GM12878 (cell line): ENCODE data around the gene RRAGD. TPM values are rescaled to one million over a fixed set of nuclear protein-coding genes. Genes with fewer than 3 reads are reported as not detected.

ENCODE experiments used
- ATAC-seq: fragments of 200-7000 bp; cut with Tn5 transposase; 3 replicates; pipeline ENCODE4 v1.9.1; 2020; ENCODE audit warnings: mild to moderate bottlenecking, moderate library complexity
- BruUV-seq: library from RNA; stranded (reverse); fragments of 400-500 nt; replicated peaks from 2 replicates; lab custom pipeline; 2021; lab: Mats Ljungman, UMichigan
- CTCF ChIA-PET: fragments of 300-600 bp; sonication (Branson Sonifier 250); formaldehyde crosslinking; extraction: SDS; loops from one replicate; lab custom pipeline; 2021; ENCODE audit warnings: inconsistent platforms; lab: Yijun Ruan, JAX
- POLR2A ChIA-PET: fragments of 350-600 bp; formaldehyde crosslinking; extraction: SDS; loops from one replicate; lab custom pipeline; 2021; ENCODE audit warnings: inconsistent platforms; lab: Charles Lee
- RAD21 ChIA-PET: fragments of 300-600 bp; sonication (Branson Sonifier 250); formaldehyde crosslinking; loops from one replicate; lab custom pipeline; 2023; ENCODE audit warnings: antibody characterized with exemption; ENCODE audit not compliant: unreplicated experiment; lab: Charles Lee
- SMC1A ChIA-PET: fragments of 300-600 bp; sonication (Branson Sonifier 250); formaldehyde crosslinking; loops from one replicate; lab custom pipeline; 2023; ENCODE audit not compliant: unreplicated experiment, uncharacterized antibody; lab: Charles Lee
- DNase-seq: peaks from one replicate; pipeline ENCODE4 v3.0.0-alpha.2; 2011; ENCODE audit warnings: low read depth, low spot score
- FAIRE-seq: peaks from 3 replicates; lab custom pipeline; 2011; peaks lifted over from hg19 to GRCh38; lab: Jason Lieb, UNC
- H2AFZ ChIP-seq: 2 replicates; pipeline ENCODE4 v1.6.0; 2011; ENCODE audit warnings: low read depth, low read length, control low read depth; ENCODE audit not compliant: control insufficient read depth
- H3K27ac ChIP-seq: 2 replicates; pipeline ENCODE4 v1.5.1; 2011; ENCODE audit warnings: control low read depth; ENCODE audit not compliant: control insufficient read depth, insufficient read depth
- H3K27me3 ChIP-seq, 2 experiments: replicated peaks in 1 of 2; 2 replicates each; pipeline versions ENCODE4 v1.6.0 to v1.6.1; 2011; ENCODE audit warnings: low read length in 1 of 2; ENCODE audit not compliant: control insufficient read depth in 2 of 2, insufficient read depth in 2 of 2
- H3K36me3 ChIP-seq, 2 experiments: 2 replicates each; pipeline ENCODE4 v1.5.1; 2011; ENCODE audit warnings: low read length in 1 of 2; ENCODE audit not compliant: control insufficient read depth in 2 of 2, insufficient read depth in 2 of 2
- H3K4me1 ChIP-seq: 2 replicates; pipeline ENCODE4 v1.6.1; 2011; ENCODE audit warnings: mild to moderate bottlenecking, low read length, moderate library complexity, mixed read lengths; ENCODE audit not compliant: control insufficient read depth, insufficient read depth
- H3K4me2 ChIP-seq: 2 replicates; pipeline ENCODE4 v1.6.0; 2011; ENCODE audit warnings: control low read depth; ENCODE audit not compliant: control insufficient read depth, insufficient read depth
- H3K4me3 ChIP-seq: fragments of 200-600 bp; sonication (generic); 2 replicates; pipeline ENCODE4 v1.5.1; 2016
- H3K79me2 ChIP-seq: 2 replicates; pipeline ENCODE4 v1.6.0; 2011; ENCODE audit warnings: low read length; ENCODE audit not compliant: control insufficient read depth, insufficient read depth
- H3K9ac ChIP-seq: 2 replicates; pipeline ENCODE4 v1.8.0; 2011; ENCODE audit warnings: low read length, control low read depth, mixed read lengths; ENCODE audit not compliant: control insufficient read depth, insufficient read depth
- H3K9me3 ChIP-seq: replicated peaks from 3 replicates; pipeline ENCODE4 v1.5.1; 2011; ENCODE audit warnings: mild to moderate bottlenecking, low read length; ENCODE audit not compliant: control insufficient read depth, insufficient read depth
- H4K20me1 ChIP-seq: 2 replicates; pipeline ENCODE4 v1.6.0; 2011; ENCODE audit not compliant: control insufficient read depth, insufficient read depth
- ATF2 ChIP-seq: IDR thresholded peaks from 2 replicates; pipeline ENCODE4 v1.6.1; 2012; ENCODE audit warnings: low read length, inconsistent platforms
- EGR1 ChIP-seq, 2 experiments: IDR thresholded peaks; 1 replicate in 1 of 2; 2 replicates in 1 of 2; pipeline ENCODE4 v1.6.1; 2011 to 2012; ENCODE audit warnings: low read depth in 2 of 2, low read length in 2 of 2, borderline replicate concordance in 1 of 2, mild to moderate bottlenecking in 1 of 2, moderate library complexity in 1 of 2
- EZH2 ChIP-seq: IDR thresholded peaks from 2 replicates; pipeline ENCODE4 v1.6.1; 2012; ENCODE audit warnings: low read depth, mild to moderate bottlenecking, control low read depth, inconsistent platforms, low read length, borderline replicate concordance; ENCODE audit not compliant: control insufficient read depth
- MAX ChIP-seq: IDR thresholded peaks from 2 replicates; pipeline ENCODE4 v1.6.1; 2012; ENCODE audit warnings: low read depth, low read length, improper control_type of control experiment
- MLLT1 ChIP-seq: fragments of 450-650 bp; IDR thresholded peaks from 2 replicates; pipeline ENCODE4 v1.6.1; 2016; ENCODE audit warnings: mild to moderate bottlenecking
- MXI1 ChIP-seq: fragments of 150-350 bp; IDR thresholded peaks from 2 replicates; pipeline ENCODE4 v1.6.1; 2011; ENCODE audit warnings: low read depth, mild to moderate bottlenecking, inconsistent platforms, low read length, improper control_type of control experiment
- REST ChIP-seq: IDR thresholded peaks from 2 replicates; pipeline ENCODE4 v1.6.1; 2012; ENCODE audit warnings: mild to moderate bottlenecking, low read depth, low read length
- SMAD5 ChIP-seq: IDR thresholded peaks from 2 replicates; pipeline ENCODE4 v1.6.1; 2016; ENCODE audit warnings: antibody characterized with exemption, low read depth
- SMC3 ChIP-seq: IDR thresholded peaks from 2 replicates; pipeline ENCODE4 v1.6.1; 2011; ENCODE audit warnings: low read length, improper control_type of control experiment, borderline replicate concordance
- YY1 ChIP-seq: IDR thresholded peaks from 2 replicates; pipeline ENCODE4 v1.6.1; 2011; ENCODE audit warnings: low read depth, mild to moderate bottlenecking, low read length
- WGBS: methylation state at CpG from one replicate; pipeline ENCODE4 v1.1.6; 2016; ENCODE audit warnings: low lambda C conversion rate; ENCODE audit not compliant: insufficient replicate concordance, insufficient coverage; ENCODE audit errors: missing lambda C conversion rate; 5-methylcytosine and 5-hydroxymethylcytosine counted together
- in situ Hi-C: fragments of 300-500 bp; cut with MboI; formaldehyde crosslinking; loops from 9 replicates; pipeline ENCODE4 v1.14.3; 2018; ENCODE audit warnings: mixed read lengths
- intact Hi-C: fragments of 100-400 bp; cut with micrococcal nuclease; formaldehyde crosslinking; loops from one replicate; pipeline ENCODE4 v1.14.2; 2022; ENCODE audit not compliant: unreplicated experiment
- polyA plus RNA-seq, 11 experiments: library from polyadenylated mRNA; depleted of rRNA in 4 of 11; unstranded in 6 of 11; stranded (reverse) in 5 of 11; fragments of >200 nt; fragmentation: Nextera tagmentation in 4 of 11; fragmentation: Illumina TruSeq in 1 of 11; extraction: Ambion mirVana in 4 of 11; extraction: Trizol in 1 of 11; gene quantifications; 1 replicate in 1 of 11; 2 replicates in 10 of 11; pipeline versions ENCODE4 v1.2.1 to v1.2.3, GENCODE V29; 2011 to 2016; ENCODE audit warnings: inconsistent platforms in 2 of 11, missing spikeins in 2 of 11, low read depth in 1 of 11
- total RNA-seq, 4 experiments: library from RNA; depleted of rRNA in 3 of 4; stranded (reverse); fragments of >200 nt in 3 of 4; fragmentation: Illumina TruSeq in 1 of 4; extraction: Trizol in 1 of 4; gene quantifications; 2 replicates each; pipeline versions ENCODE4 v1.2.1 to v1.2.3, GENCODE V29; 2013 to 2021
- TF ChIP-seq, protein P1 (sequence below): fragments of 450-650 bp; IDR thresholded peaks from 2 replicates; pipeline ENCODE4 v1.6.1; 2017; ENCODE audit warnings: low read depth, mild to moderate bottlenecking, moderate library complexity

RRAGD gene
- total and polyA plus RNA-seq, 10 of the 15 experiments (the other 5 are each of a cell fraction or from before 2014, with no cell fraction given) = 4.6 to 17.4 (median 8.5) TPM

GRCh38 chr6:89368107-89368506, 44.0 kb downstream of the RRAGD start:
- RAD21 ChIA-PET = interaction anchor here (0.7 to 11.8 kb wide), 10 partner anchors 17 to 385 kb away, joined by 3 to 187 read pairs (median 3); partner anchors contain the start of gene UBE2J1
- no TSS peak for BruUV-seq
- POLR2A ChIA-PET = interaction anchor here (0.7 to 1.5 kb wide), 3 partner anchors 12 to 19 kb away, joined by 3 to 4 read pairs (median 4); no protein-coding TSS in a partner anchor
- TF ChIP-seq EZH2 (no peak), REST (no peak), SMAD5 (no peak), ATF2 (no peak), SMC3 (peak; percentile 59), MAX (no peak), MXI1 (no peak), EGR1 (IDR thresholded peaks at IDR 0.05; ENCODE audit: borderline replicate concordance in 1 of 2, low read depth in 2 of 2, low read length in 2 of 2) (no peak), MLLT1 (no peak), YY1 (peak; percentile 72; the same call in 1 of the 2 replicates)
- TF ChIP-seq, protein P1, sequence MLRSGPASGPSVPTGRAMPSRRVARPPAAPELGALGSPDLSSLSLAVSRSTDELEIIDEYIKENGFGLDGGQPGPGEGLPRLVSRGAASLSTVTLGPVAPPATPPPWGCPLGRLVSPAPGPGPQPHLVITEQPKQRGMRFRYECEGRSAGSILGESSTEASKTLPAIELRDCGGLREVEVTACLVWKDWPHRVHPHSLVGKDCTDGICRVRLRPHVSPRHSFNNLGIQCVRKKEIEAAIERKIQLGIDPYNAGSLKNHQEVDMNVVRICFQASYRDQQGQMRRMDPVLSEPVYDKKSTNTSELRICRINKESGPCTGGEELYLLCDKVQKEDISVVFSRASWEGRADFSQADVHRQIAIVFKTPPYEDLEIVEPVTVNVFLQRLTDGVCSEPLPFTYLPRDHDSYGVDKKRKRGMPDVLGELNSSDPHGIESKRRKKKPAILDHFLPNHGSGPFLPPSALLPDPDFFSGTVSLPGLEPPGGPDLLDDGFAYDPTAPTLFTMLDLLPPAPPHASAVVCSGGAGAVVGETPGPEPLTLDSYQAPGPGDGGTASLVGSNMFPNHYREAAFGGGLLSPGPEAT = no peak

More at GRCh38 chr6:89368107-89368506, 44.0 kb downstream of the RRAGD start:
- ATAC-seq (peak; percentile 29; the same call in 2 of the 3 replicates), DNase-seq (no peak), FAIRE-seq (no peak)
- intact Hi-C loops (loop anchor here (1.0 to 2.0 kb wide), 2 partner anchors 65 to 242 kb away; partner anchors contain the start of gene ANKRD6), in situ Hi-C loops (no loop called here)
- Histone ChIP-seq H3K4me2 (no peak overlapping the region), H4K20me1 (no peaks in the 10 kb centered on the region), H3K9me3 (no peaks in the 10 kb centered on the region), H3K79me2 (no peaks in the 10 kb centered on the region), H3K36me3 (no peaks in the 10 kb centered on the region), H3K4me1 (peaks cover 26% of the 10 kb centered on the region), H2AFZ (no peak overlapping the region), H3K4me3 (no peak overlapping the region), H3K27me3 (no peaks in the 10 kb centered on the region), H3K27ac (no peak overlapping the region), H3K9ac (no peak overlapping the region)
- CTCF ChIA-PET = interaction anchor here (0.6 to 11.4 kb wide), 27 partner anchors 9 to 428 kb away, joined by 3 to 260 read pairs (median 4); partner anchors contain the start of genes ANKRD6, GABRR2, LYRM2 and PNRC1
- SMC1A ChIA-PET = interaction anchor here (0.7 to 11.9 kb wide), 13 partner anchors 16 to 385 kb away, joined by 3 to 252 read pairs (median 5); partner anchors contain the start of gene UBE2J1
- 12% methylated on average over 6 of the region's 6 CpGs for WGBS
